HS-27A (cell line): ENCODE measurements around the gene SERPINA4.
"Not testable (repeated sequence)": the region's sequence is repeated elsewhere in the genome, so short reads cannot be mapped to it uniquely, and the experiment has no call there.

Experiments used
- DNase-seq: peaks from one replicate; pipeline ENCODE4 v3.0.0-alpha.2; 2012; ENCODE audit warnings: low read depth, missing footprints

The SERPINA4 gene

GRCh38 chr14:94592457-94592856, 31.2 kb downstream of the SERPINA4 start:
- no peak for DNase-seq

- DNase-seq: no peak
These were observed 32.1 kb downstream of the SERPINA4 start for GRCh38 chr14:94593376-94593748.

- no peak for DNase-seq
These were observed 32.6 kb downstream of the SERPINA4 start for GRCh38 chr14:94593749-94594431.

- DNase-seq: no peak
These were observed 33.2 kb downstream of the SERPINA4 start for GRCh38 chr14:94594441-94594840.

GRCh38 chr14:94595912-94596311, 34.7 kb downstream of the SERPINA4 start:
- no peak for DNase-seq

GRCh38 chr14:94596361-94596760, 35.1 kb downstream of the SERPINA4 start:
- DNase-seq: no peak

GRCh38 chr14:94597788-94598187, 36.5 kb downstream of the SERPINA4 start:
- DNase-seq: no peak

GRCh38 chr14:94598506-94598815, 37.2 kb downstream of the SERPINA4 start:
- no peak for DNase-seq

GRCh38 chr14:94598816-94599655, 37.8 kb downstream of the SERPINA4 start:
- DNase-seq: no peak

- DNase-seq: no peak
These were observed 38.4 kb downstream of the SERPINA4 start for GRCh38 chr14:94599656-94600004.

- DNase-seq: no peak
These were observed 38.9 kb downstream of the SERPINA4 start for GRCh38 chr14:94600148-94600545.

GRCh38 chr14:94601884-94602391, 40.7 kb downstream of the SERPINA4 start:
- no peak for DNase-seq

- no peak for DNase-seq
These were observed 41.5 kb downstream of the SERPINA4 start for GRCh38 chr14:94602722-94603121.

- no peak for DNase-seq
These were observed 44.1 kb downstream of the SERPINA4 start for GRCh38 chr14:94605361-94605760.

GRCh38 chr14:94608966-94609365, 47.7 kb downstream of the SERPINA4 start:
- not testable (repeated sequence) for DNase-seq

- no peak for DNase-seq
These were observed 49.9 kb downstream of the SERPINA4 start for GRCh38 chr14:94611179-94611578.

GRCh38 chr14:94612174-94612573, 50.9 kb downstream of the SERPINA4 start, which contains the start of gene SERPINA3:
Gene SERPINA3 (plus strand): TSS chr14:94612391. CDS start chr14:94614442, 2,051 bp downstream.
- DNase-seq: no peak

- no peak for DNase-seq
These were observed 51.6 kb downstream of the SERPINA4 start for GRCh38 chr14:94612580-94613554.

GRCh38 chr14:94613720-94614644, 52.7 kb downstream of the SERPINA4 start:
- DNase-seq: no peak

GRCh38 chr14:94614802-94615201, 53.6 kb downstream of the SERPINA4 start:
- DNase-seq: no peak

GRCh38 chr14:94615254-94615653, 54.0 kb downstream of the SERPINA4 start:
- DNase-seq: no peak
